ENCODE measurements around the gene ATP5PD.
"Not testable (repeated sequence)": the region's sequence is repeated elsewhere in the genome, so short reads cannot be mapped to it uniquely, and the experiment has no call there.

The ATP5PD gene

GRCh38 chr17:75077072-75077495 lies 30.3 kb upstream of the ATP5PD start:
- DNase-seq: no peak

- no peak for DNase-seq
Observed at GRCh38 chr17:75075597-75076336, 29.0 kb upstream of the ATP5PD start.

GRCh38 chr17:75074532-75074931 lies 27.8 kb upstream of the ATP5PD start:
- DNase-seq: no peak

GRCh38 chr17:75073618-75074047 lies 26.9 kb upstream of the ATP5PD start:
- no peak for DNase-seq

- DNase-seq: not testable (repeated sequence)
Observed at GRCh38 chr17:75072909-75073308, 26.1 kb upstream of the ATP5PD start.

- DNase-seq: not testable (repeated sequence)
Observed at GRCh38 chr17:75071478-75072271, 24.9 kb upstream of the ATP5PD start.

GRCh38 chr17:75069783-75070182 lies 23.0 kb upstream of the ATP5PD start:
- DNase-seq: peak in 1 of 2 experiments; percentile 67

GRCh38 chr17:75068750-75069149 lies 22.0 kb upstream of the ATP5PD start:
- DNase-seq: no peak

GRCh38 chr17:75067856-75068255 lies 21.1 kb upstream of the ATP5PD start:
- DNase-seq: no peak

GRCh38 chr17:75065562-75066151 lies 18.9 kb upstream of the ATP5PD start:
- DNase-seq: no peak

GRCh38 chr17:75064867-75065561 lies 18.2 kb upstream of the ATP5PD start:
- DNase-seq: no peak

- no peak for DNase-seq
Observed at GRCh38 chr17:75064460-75064859, 17.7 kb upstream of the ATP5PD start.

GRCh38 chr17:75064040-75064439 lies 17.3 kb upstream of the ATP5PD start:
- DNase-seq: no peak

GRCh38 chr17:75063626-75064025 lies 16.9 kb upstream of the ATP5PD start:
- no peak for DNase-seq

GRCh38 chr17:75063201-75063600 lies 16.4 kb upstream of the ATP5PD start:
- no peak for DNase-seq

GRCh38 chr17:75061618-75062017 lies 14.8 kb upstream of the ATP5PD start:
- peak; percentile 94 to 97 for DNase-seq

GRCh38 chr17:75061055-75061438 lies 14.3 kb upstream of the ATP5PD start:
- DNase-seq: no peak

- peak; percentile 100 for DNase-seq
Observed at GRCh38 chr17:75060434-75061054, 13.8 kb upstream of the ATP5PD start.

- peak; percentile 98 to 99 for DNase-seq
Observed at GRCh38 chr17:75059369-75060345, 12.9 kb upstream of the ATP5PD start.

GRCh38 chr17:75051941-75052340 lies 5.2 kb upstream of the ATP5PD start:
- DNase-seq: no peak

GRCh38 chr17:75049706-75050105 lies 2.9 kb upstream of the ATP5PD start:
- no peak for DNase-seq

All from NCI-H524 (cell line).